ENCODE data around the gene TAF11L10. TPM values are rescaled to one million over a fixed set of nuclear protein-coding genes. Genes with fewer than 3 reads are reported as not detected.

Gene TAF11L10
- not detected in 2 replicates for total RNA-seq

DNA sequence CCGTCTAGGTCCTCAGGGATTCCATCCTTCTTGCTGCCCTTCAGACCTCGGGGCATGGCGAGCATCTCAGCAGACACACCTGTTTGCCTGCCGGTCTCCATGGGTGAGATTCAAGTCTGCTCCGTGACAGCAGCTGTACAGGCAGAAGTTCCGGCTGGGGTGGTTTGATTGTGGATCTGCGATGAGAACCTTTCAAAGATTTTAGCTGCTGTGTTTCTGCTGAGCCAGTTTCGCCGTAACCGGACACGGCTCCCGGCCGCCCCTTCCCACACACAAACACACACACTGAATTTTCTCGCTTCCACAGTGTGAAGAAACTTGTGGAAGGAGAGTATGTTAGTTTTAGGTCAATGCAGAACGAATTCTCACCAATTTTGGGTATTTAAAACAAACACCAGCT, at the start of gene TAF11L10:
Gene TAF11L10 (minus strand): TSS at position 101 of the 400 bp plus-strand sequence.

DNA sequence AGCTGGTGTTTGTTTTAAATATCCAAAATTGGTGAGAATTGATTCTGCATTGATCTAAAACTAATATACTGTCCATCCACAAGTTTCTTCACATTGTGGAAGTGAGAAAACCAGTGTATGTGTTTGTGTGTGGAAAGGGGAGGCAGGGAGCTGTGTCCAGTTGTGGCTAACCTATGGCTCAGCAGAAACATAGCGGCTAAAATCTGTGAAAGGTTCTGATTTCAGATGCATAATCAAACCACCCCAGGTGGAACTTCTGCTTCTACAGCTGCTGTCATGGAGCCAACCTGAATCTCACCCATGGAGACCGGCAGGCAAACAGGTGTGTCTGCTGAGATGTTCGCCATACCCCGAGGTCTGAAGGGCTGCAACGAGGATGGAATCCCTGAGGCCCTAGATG, 36.5 kb upstream of the TAF11L10 start, which contains the start of gene TAF11L14:
Gene TAF11L14 (plus strand): TSS at position 301 of the 400 bp plus-strand sequence.

DNA sequence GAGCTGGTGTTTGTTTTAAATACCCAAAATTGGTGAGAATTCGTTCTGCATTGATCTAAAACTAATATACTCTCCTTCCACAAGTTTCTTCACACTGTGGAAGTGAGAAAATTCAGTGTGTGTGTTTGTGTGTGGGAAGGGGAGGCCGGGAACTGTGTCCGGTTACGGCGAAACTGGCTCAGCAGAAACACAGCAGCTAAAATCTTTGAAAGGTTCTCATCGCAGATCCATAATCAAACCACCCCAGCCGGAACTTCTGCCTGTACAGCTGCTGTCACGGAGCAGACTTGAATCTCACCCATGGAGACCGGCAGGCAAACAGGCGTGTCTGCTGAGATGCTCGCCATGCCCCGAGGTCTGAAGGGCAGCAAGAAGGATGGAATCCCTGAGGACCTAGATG, 34.2 kb upstream of the TAF11L10 start, which contains the start of gene TAF11L13:
Gene TAF11L13 (plus strand): TSS at position 301 of the 400 bp plus-strand sequence.

DNA sequence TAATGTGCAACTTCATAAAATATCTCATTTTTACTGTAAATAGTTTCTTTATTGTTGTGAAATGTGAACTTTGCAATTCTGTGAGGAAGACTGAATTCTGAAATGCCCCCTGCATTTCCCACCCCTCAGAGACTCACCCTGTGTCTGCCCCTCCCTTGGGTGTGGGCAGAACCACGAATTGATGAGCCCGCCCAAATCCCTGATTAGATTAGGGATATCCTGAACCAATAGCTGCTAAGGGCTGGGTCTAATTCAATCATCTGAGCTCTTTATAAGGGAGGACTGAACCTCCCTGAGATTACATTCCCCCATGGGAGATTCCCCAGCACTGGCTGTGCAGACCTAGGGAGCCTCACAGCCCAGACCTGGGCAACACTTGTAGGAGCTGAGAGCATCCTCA, 12.5 kb upstream of the TAF11L10 start, which contains the start of gene TAF11L12:
Gene TAF11L12 (plus strand): TSS at position 301 of the 400 bp plus-strand sequence.

DNA sequence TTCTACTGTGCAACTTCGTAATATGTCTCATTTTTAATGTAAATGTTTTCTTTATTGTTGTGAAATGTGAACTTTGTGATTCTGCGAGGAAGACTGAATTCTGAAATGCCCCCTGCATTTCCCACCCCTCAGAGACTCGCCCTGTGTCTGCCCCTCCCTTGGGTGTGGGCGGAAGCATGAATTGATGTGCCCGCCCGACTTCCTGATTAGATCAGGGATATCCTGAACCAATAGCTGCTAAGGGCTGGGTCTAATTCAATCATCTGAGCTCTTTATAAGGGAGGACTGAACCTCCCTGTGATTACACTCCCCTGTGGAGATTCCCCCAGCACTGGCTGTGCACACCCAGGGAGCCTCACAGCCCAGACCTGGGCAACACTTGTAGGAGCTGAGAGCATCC, 6.3 kb upstream of the TAF11L10 start, which contains the start of gene TAF11L11:
Gene TAF11L11 (plus strand): TSS at position 304 of the 400 bp plus-strand sequence.

DNA sequence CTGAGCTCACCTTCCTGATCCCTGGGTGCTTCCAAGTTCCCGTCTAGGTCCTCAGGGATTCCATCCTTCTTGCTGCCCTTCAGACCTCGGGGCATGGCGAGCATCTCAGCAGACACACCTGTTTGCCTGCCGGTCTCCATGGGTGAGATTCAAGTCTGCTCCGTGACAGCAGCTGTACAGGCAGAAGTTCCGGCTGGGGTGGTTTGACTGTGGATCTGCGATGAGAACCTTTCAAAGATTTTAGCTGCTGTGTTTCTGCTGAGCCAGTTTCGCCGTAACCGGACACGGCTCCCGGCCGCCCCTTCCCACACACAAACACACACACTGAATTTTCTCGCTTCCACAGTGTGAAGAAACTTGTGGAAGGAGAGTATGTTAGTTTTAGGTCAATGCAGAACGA, 3.4 kb downstream of the TAF11L10 start, which contains the start of gene TAF11L9:
Gene TAF11L9 (minus strand): TSS at position 140 of the 400 bp plus-strand sequence.

DNA sequence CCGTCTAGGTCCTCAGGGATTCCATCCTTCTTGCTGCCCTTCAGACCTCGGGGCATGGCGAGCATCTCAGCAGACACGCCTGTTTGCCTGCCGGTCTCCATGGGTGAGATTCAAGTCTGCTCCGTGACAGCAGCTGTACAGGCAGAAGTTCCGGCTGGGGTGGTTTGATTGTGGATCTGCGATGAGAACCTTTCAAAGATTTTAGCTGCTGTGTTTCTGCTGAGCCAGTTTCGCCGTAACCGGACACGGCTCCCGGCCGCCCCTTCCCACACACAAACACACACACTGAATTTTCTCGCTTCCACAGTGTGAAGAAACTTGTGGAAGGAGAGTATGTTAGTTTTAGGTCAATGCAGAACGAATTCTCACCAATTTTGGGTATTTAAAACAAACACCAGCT, 6.8 kb downstream of the TAF11L10 start, which contains the start of gene TAF11L8:
Gene TAF11L8 (minus strand): TSS at position 101 of the 400 bp plus-strand sequence.

DNA sequence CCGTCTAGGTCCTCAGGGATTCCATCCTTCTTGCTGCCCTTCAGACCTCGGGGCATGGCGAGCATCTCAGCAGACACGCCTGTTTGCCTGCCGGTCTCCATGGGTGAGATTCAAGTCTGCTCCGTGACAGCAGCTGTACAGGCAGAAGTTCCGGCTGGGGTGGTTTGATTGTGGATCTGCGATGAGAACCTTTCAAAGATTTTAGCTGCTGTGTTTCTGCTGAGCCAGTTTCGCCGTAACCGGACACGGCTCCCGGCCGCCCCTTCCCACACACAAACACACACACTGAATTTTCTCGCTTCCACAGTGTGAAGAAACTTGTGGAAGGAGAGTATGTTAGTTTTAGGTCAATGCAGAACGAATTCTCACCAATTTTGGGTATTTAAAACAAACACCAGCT, 12.0 kb downstream of the TAF11L10 start, which contains the start of gene TAF11L7:
Gene TAF11L7 (minus strand): TSS at position 101 of the 400 bp plus-strand sequence.

Other genes starting within 250 kb of the TAF11L10 start
- not detected in 2 replicates for gene TAF11L2, start 99.6 kb downstream of the TAF11L10 start, total RNA-seq
- not detected in 2 replicates for gene TAF11L3, start 79.5 kb downstream of the TAF11L10 start, total RNA-seq
- gene TAF11L4, start 76.0 kb downstream of the TAF11L10 start, total RNA-seq = not detected in 2 replicates
- not detected in 2 replicates for gene TAF11L5, start 72.6 kb downstream of the TAF11L10 start, total RNA-seq
- gene TAF11L6, start 69.2 kb downstream of the TAF11L10 start, total RNA-seq = not detected in 2 replicates
- gene TAF11L7, start 12.1 kb downstream of the TAF11L10 start, total RNA-seq = not detected in 2 replicates
- not detected in 2 replicates for gene TAF11L8, start 6.9 kb downstream of the TAF11L10 start, total RNA-seq
- not detected in 2 replicates for gene TAF11L9, start 3.4 kb downstream of the TAF11L10 start, total RNA-seq
- not detected in 2 replicates for gene TAF11L11, start 6.4 kb upstream of the TAF11L10 start, total RNA-seq
- gene TAF11L12, start 12.6 kb upstream of the TAF11L10 start, total RNA-seq = not detected in 2 replicates
- not detected in 2 replicates for gene TAF11L13, start 34.3 kb upstream of the TAF11L10 start, total RNA-seq
- gene TAF11L14, start 36.6 kb upstream of the TAF11L10 start, total RNA-seq = not detected in 2 replicates